SIG-M5 (cell line): ENCODE results near the gene TBL1X.

ENCODE experiments used
- DNase-seq: peaks from one replicate; lab custom pipeline; 2025; lab: John Stamatoyannopoulos, UW

Gene TBL1X

DNA sequence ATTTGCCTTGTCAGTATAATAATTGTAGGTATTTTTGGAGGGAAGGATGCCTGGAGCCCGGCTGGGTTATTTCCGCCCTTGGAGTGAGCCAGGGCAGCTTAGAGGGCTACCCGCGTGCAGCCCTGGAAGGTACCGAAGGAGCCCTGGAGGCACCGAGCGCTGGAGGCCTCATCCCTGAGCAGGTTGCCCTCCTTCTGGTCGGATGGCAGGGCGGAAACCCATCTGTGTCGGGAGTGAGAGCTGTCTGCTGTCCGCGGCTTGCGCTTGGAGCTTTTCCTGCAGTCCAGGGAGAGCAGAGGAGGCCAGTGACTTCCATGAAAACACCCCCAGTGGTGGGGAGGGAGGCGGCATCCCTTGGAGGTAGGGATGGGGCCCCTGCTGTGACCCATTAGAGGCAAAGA is 122.1 kb downstream of the TBL1X start:
- DNase-seq = no peak

DNA sequence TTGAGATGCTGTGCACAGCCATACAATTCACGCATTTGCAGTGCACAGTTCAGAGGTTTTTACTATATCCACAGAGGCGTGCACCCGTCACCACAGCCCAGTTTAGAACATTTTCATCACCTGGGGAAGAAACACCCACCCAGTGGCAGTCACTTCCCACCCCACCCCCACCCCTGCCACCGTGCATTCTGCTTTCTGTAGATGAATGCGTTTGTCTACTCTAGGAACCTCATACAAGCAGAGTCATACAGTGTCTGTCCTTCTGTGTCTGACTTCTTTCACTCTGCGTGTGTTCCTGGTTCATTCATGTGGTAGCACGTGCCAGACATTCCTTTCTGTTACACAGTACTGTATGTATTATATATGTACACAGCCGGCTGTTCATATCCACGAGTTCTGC is 122.8 kb downstream of the TBL1X start:
- DNase-seq = no peak

DNA sequence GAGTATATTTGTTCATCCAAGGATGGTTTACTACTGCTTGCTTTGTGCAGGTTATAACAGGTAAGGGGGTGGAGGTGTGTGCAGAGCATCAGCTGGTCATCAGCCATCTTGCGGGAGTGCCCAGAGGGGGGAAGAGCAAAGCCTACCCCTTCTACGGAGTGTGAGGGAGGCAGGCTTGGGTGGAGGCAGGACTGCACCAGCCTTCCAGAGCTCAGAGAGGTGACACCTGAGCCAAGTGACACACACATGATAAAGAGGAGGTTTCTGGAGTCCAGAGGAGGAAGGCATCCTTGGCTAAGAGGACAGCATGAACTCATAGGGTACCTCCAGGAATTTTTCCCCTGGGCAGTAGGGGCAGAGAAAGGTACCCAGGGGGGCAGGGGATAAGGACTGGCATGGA is 126.6 kb downstream of the TBL1X start:
- DNase-seq = no peak

DNA sequence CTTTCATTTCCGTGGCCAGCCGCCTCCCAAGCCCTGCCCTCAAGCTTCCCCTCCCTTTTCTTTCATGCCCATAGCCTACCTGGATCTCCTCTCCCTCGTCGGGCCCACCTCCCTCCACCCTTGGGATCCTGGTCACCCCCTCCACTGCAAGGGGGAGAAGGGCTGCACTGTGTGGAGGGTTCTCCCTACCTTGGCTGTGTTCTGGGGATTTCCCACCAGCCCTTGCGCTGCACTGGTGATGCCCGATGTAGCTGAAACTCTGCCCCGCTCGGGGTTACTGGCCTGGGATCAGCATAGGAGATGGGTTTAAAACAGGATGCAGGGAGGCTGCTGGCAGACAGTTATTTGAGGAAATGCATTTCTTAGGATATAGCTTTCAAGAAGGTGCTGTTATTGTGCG is 128.9 kb downstream of the TBL1X start:
- DNase-seq = no peak

DNA sequence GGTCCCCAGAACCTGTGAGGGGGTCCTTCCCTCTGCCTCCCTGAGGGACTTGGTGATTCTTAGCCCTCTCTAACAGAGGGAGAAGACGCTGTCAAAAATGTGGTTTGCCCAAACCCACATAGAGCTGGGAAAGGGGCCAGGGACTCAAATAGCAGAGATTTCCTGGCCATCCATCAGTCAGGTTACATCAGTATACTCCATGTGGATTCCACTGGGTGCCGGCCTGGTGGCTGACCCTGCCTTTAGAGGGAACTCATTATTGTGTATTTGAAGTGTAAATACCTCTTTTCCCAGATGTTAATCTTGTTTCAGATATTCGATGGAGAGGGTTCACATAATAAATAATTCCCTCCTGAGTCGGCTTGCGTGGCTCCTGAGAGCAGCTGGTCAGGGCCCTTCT is 130.3 kb downstream of the TBL1X start:
- DNase-seq = no peak

DNA sequence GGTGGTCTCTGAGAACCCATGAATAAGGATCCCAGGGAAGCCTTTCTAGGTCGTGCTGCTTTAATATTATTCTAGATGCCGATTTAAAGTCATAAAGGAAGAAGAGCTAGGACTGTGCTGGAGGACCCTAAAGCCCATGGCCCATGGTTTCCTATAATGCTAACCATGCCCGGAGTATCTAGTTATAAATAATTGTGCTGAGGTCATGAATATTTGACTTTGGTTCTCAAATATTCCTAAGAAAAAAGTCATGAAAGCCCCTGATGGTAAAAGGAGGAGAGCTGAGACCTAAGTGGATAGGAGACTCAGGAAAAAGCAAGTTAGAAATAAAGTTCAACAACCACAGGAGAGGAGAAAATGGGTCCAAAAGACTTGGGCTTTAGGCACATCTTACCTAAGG is 132.0 kb downstream of the TBL1X start:
- no peak for DNase-seq

DNA sequence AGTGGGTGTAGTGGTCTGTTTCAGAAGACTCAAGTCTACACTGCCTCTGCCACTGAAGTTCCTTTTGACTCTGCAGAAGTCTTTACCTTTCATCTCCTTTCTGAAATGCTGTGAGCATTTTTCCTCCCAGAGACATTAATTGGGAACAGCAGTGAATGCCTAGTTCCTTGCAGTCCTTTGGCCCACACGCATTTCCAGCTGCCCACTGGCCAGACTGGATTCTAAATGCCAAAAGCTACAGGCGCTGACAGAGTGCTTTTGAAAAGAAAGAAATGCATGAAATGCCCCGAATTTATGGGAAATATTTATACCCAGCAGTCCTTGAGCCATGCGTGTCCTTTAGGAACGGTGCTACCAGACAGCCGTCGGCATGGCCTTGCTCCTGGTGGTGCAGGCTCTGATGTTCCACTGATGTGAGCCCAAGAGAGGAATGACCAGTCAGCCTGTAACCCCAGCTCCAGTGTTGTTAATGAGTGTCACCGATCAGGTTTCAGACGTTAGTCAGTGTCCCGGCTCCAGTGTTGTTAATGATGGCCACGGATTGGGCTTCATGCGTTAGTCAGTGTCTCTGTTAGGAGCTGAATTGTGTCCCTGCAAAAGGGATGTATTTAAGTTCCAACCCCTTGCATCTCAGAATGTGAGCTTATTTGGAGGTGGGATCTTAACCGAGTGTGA is 132.6 kb downstream of the TBL1X start:
- DNase-seq = no peak

DNA sequence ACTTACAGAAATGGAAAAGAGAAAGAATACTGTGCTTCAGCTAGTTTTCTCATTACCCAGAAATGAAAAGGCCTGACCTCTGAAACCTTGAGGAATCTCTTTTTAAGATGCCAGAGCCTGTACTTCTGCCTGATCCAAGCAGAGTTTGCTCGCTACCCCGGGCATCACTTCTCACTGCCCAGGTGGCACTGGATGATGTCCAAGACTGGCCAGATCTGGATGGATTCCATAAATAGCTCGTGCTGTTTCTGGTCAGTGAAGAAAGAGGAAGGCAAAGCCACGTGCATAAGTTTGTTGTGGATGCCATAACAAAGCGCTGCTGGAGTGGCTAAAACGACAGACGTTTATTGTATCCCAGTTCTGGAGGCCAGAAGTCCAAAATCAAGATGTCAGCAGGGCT is 133.5 kb downstream of the TBL1X start:
- no peak for DNase-seq

DNA sequence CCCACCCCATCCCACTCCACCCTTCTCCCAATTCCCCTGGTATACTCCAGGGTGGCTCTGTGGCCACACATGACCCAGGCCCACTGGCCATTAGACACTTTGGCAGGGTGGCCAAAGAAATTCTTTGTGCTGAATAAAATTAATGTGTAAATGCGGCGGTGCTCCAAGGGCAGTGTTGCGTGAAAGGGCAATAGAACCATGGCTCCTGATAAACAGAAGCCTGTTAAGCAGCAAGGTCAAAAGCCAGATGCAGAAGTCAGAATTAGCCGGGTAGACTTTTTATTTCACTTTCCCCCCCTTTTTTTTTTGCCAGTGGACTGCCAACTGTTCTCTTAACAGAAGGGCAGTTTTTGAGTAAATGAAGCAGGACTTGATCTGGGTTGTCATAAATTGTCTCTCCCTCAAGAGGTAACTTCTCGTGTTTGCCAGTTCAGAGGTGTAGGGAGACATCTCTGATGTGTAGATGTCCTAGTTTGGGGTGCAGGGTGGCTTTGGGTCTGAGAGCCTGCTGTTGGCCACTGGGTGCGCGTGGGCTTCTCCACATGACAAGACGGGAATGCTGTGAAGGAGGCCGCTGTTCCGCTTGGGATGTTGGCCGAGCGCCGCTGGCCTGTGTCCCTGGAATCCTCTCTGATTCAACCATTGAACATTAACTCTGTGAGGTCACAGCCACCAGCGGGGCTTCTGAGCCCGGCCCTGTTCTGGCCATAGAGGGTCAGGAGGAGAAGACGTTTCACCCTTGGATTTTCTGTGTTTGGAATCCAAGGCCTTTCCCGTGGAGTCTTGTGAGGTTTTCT is 139.5 kb downstream of the TBL1X start:
- no peak for DNase-seq

DNA sequence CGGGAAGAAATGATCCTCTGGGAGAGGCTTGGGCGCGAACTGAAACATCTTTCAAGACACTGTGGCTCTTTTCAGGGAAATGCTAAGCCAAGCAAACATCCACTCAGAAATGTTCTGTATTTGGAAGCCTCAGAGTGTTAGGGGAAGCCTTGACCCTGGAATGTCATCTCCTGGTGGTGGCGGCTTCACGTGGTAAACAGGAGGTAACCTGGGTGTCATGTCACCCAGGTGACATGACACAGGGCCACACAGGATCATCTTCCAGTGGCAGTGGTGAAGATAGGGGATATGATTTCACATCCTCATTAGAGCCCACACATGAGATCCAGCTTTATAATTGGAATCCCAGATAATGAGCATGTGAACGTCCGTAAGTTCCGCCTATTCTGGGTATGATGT is 140.0 kb downstream of the TBL1X start:
- no peak for DNase-seq

DNA sequence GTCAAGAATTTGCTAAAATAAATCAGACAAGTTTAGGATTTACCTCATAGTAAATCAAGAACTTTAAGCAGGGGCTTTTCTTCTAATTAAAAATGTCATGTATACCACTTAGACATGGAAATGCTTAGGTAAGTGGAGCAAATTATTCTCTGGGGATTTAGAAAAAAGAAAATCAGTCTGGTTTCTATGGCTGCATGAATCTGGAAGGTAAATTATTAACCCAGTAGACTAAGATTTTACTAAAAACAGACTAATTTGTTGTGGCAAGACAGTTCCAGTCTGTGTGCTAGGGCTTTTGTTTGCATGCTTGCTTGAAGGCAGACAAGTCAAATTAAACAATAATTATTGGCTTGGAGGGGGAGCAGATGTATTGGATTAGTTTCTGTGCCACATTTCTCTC is 140.6 kb downstream of the TBL1X start:
- DNase-seq = no peak

DNA sequence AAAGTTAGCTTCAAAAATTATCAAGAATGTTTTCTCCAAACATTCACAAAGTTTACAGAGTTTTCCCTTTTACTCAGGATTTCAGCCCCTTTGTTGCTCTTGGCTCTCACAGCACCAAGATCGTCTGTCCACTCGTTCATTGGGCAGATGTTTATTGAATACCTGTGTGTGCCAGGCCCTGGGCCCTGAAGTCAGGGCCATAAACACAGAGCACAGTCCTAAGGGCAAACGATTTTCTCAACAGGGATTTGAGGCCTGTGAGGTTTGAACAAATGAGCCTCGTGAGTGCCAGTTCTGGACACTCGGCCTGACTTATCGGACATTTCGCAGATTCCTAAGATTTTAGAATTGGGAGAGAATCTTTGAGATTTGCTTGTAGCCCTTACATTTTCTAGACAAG is 142.1 kb downstream of the TBL1X start:
- no peak for DNase-seq

DNA sequence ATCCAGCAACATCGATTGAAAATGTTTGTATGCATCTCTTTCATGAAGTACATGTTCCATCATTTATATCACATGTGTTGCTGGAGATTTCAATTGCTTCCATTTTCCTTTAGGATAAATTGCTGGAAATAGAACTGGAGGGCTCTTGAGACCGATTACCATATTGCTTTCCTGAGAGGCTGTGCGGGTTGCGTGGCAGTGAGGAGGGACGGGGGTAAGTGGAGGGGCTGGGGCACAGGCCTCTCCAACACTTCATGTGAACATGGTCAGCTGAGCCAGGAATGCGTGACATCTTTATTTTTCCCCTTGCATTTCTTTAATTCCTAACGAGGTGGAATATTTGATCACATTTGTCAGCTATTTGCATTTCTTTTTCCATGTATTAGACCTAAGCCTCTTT is 144.6 kb downstream of the TBL1X start:
- DNase-seq = no peak

DNA sequence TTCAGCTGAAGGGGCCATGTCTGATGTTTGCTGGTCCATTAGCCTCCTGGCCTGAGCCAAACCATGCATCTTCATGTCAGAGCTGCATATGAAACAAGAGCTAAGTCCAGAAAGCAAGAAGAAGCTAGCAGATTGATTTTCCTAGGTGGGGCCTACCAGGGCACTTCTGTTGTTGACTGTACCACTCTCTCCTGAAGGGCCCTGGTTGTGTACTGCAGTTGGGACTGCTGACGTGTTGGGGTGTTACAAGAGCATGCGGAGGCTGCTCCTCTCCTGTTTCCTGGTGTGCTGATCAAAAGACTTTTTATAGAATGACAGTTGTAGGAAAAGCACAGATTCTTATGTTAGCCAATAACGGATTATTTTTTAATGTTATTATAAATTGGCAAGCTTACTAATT is 145.1 kb downstream of the TBL1X start:
- DNase-seq = no peak

DNA sequence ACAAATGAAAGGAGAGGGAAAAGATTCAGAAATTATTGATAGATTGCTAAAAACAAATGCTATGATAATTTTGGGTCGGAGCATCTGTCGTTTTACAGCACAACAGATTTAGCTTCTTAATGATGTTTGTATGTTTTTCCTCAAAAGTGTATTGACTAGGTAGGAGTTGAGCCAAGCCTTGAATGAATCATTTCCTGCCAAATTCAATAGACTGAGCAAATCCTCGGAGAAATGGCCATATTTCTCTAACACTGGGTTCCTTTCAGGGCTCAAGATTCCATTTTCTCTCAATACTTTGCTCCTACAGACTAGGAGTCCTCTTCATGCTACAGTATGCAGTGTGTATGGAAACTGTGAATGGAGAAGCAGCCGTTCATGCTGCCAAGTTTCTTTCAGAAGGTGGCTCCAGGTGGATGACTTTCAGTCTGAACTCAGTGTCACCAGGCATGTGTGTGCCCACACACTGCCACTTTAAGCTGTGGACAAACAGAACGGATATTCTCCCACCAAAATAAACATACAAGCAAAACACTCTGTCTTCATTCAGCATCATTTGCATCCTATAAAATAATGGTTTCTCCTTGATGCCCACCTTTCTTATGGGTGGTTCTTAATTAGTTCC is 146.0 kb downstream of the TBL1X start:
- no peak for DNase-seq

DNA sequence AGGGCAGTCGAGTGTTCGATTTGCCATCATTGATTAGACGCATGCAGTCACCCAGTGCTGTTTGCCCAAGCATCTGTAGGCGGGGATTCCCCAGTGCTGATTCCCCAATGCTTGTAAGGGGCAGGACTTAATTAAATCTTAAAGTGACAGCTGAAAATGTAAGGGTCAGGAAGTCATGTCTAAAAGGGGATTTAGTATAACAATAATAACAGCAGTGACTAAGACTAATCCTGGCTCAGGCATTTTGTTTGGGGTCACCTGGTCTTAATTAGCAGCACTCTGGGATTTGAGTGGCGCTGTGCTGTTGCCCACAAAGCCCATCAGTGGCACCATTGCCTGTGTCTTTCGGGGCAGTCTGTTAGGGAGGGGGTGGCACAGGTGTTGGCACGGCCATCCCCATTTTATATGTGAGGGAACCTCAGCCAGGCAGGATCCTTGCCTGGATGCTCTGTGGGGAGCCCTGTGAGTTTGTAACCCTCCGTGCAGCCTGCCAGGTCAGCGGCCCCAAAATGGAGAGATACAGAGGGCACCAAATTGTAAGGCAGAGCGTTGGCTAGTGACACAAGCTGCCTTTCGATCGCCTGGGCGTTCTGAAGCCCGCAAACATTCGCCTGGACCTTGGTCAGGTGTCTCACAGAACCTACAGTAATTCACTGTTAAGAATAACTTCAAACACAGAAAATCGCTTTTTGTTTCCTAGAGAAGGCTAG is 146.7 kb downstream of the TBL1X start:
- DNase-seq = no peak

DNA sequence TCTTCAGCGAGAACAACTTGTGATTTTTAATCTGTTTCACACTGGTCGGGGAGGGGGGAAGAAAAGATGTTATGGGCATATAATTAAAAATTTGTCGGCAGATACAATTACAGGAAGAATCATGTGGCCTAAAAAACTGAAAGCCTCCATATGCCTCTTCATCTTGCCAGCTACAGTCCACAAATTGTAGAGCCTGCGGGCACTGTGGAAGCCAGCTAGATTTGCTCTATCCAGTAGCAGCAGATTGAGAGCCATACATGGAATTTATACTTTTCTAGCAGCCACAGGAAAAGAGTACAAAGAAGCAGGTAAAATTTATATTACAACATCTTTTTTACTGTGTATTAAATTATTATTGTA is 147.3 kb downstream of the TBL1X start:
- DNase-seq = no peak

DNA sequence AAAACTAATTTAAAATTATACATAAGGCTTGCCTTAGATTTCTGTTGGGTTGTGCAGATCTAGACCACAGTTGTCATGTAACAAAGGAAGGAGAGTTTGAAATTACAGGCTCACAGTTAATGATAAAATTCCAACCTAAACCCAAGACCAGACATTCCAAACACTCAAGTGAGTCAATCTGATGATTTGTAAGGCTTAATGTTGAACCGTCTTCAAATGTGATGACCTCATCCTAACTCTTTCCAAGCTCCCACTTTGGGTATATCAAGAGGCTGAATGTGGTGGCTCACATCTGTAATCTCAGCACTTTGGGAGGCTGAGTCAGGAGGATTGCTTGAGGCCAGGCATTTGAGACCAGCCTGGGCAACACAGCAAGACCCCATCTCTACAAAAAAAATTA is 149.2 kb downstream of the TBL1X start:
- no peak for DNase-seq

DNA sequence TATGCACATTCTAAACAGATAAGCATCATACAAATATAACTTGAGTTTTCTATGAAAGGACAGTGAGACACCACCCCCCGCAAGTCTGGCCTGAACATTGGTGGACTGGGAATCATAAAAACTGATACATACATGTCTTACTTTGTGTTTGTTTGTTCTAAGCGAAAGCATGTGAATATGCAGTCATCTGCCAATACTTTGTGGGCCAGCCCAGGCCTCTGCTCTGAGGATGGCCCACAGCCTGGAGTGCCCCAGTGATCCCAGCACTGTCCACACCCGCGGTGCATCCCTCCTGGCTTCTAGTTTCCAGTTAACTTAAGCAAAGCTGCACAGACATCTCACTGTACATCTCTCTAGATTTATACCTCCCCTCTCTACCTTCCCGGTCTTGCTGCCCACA is 154.3 kb downstream of the TBL1X start:
- no peak for DNase-seq

DNA sequence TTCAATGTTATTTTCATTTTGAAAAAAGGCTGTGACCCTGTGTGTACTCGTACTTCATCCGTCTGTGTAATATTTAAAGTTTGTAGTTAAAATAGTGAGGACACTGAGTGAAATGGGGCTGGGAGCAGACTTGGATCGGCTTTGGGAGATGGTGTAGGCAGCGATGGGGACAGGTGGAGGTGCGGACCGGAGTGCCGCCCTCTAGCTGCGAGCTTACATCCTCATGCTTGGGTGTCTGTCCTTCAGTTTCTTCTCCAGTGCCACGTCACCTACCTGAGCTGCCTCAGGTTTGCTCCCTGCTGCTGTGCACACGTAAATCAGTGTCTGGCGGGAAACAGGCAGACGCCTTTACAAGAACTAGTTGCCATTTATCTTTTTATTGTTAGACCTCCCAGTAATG is 154.7 kb downstream of the TBL1X start:
- DNase-seq = no peak

DNA sequence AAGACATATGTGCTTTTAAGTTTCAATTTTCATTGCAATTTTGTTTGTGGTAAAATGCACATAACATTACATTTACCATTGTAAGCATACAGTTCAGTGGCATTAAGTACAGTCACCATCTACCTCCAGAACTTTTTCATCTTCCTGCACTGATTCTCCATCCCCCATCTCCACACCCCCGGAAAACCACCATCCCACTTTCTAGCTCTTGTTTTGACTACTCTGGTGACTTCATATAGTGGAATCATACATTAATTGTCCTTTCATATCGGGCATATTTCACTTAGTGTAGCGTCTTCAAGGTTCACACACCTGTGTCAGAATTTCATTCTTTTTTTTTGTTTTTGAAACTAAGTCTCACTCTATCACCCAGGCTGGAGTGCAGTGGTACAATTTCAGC is 157.3 kb downstream of the TBL1X start:
- no peak for DNase-seq

DNA sequence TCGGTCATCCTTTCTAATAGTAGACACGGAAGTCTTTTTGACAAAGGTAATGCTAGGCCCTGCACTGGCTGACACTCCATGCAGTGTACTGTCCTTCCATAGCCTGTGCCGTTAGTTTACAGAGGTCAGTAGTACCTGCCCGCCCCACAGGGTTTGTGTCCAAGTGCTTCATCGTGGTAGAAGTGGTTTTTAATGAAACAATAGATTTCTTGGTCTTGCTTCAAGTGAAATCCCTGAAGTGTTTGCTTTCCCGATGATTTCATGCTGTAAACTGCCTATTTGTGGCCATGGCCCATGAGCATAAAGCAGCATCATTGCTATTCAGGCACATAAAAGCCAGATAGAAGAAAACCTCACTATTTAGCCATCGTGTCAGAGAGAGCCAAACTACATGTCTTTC is 161.5 kb downstream of the TBL1X start:
- DNase-seq = no peak

DNA sequence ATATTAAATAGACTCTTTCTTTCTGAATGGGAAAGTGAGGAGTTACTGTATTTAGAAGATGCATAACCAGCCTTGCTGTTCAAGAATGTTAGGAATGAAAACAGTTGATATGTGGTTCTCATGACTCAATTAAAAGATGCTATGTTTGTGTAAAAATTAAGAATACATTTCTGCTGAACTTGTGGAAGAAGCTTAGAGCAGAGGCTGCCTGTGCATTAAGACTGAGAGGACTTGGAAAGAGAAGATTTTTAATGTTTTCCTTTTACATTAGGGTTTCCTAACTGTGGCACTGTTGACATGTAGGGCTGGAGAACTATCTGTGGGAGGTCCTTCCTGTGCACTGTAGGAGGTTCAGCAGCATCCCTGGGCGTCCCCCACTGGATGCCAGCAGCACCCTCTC is 163.1 kb downstream of the TBL1X start:
- no peak for DNase-seq
